ENCODE measurements around the gene SLC12A5.
A peak's percentile ranks its signal among the peaks of the same experiment; 100 is the strongest.
"Not testable (repeated sequence)": the region's sequence is repeated elsewhere in the genome, so short reads cannot be mapped to it uniquely, and the experiment has no call there.

Gene SLC12A5

DNA sequence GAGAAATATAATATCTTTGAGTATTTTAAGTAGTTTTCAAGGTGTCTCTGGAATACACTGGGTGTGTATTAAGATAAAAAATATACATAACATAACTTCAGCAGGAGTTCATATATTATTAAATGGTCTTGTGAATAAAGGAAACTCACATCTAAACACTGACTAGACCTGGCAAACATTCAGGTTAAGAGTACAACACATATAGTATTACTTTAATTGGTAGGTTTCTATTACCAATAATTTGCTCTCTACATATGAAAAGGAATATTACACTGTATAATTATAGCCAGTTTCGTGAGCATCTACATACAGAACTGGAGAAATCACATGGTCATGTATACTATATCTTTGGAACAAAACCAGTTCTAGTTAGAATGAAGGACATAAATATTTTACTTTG is 52.1 kb downstream of the SLC12A5 start:
- DNase-seq (ENCODE audit: low read depth) = no peak

DNA sequence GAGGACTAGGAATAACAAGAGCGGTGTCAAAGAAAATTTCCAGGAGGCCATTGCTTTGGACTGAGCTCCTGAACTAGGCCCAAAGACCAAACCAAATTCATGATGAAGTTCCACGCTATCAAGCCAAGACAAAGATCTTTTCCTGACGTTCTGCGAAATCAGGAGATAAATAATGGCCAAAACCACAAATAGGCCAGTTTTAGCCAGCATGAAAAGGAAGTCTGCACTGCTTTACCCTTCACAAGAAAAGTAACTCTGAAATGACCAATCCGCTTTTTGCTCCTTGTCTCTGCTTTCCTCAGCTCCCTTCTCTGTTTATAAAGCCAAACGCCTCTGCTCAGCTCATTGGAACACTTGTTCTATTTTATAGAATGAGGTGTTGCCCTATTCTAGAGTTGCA is 54.1 kb downstream of the SLC12A5 start:
- no peak for DNase-seq (ENCODE audit: low read depth)

DNA sequence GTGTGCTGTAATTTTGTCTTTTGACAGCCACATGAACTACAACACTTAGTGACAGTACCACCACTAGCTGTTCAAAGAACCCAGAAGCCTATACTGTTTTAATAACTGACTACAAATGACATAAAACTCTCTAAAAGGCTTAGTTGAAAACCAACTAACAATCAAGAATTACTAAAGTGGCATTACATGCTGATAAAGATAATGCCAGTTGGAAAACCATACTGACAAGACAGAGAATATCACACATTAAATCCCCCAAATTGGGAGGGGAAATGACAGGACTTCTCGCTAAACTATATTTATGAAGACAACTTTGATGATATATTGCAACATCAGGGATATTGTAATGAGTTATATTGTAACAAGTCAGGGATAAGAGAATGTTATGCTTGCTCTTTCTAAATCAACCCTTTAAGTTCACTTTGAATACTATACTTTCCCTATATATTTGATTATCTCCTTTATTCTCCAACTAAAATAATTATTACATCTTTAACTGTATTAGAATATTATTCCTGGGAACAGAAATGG is 54.6 kb downstream of the SLC12A5 start:
- DNase-seq (ENCODE audit: low read depth) = no peak

DNA sequence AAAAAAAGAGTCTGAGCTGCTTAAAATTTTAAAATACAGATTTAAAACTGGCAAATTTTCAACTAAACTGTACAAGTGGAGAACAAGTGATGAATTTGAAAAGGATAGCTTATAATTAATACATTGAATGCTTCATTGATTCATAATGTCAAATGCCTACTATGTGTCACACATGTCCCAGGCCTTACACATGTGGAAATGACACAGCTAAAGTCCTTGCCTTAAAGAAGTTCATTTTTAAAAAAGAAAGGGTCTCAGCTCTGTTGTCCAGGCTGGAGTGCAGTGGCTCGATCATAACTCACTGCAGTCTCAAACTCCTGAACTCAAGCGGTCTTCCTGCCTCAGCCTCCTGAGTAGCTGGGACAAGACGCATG is 55.8 kb downstream of the SLC12A5 start:
- DNase-seq (ENCODE audit: low read depth) = no peak

DNA sequence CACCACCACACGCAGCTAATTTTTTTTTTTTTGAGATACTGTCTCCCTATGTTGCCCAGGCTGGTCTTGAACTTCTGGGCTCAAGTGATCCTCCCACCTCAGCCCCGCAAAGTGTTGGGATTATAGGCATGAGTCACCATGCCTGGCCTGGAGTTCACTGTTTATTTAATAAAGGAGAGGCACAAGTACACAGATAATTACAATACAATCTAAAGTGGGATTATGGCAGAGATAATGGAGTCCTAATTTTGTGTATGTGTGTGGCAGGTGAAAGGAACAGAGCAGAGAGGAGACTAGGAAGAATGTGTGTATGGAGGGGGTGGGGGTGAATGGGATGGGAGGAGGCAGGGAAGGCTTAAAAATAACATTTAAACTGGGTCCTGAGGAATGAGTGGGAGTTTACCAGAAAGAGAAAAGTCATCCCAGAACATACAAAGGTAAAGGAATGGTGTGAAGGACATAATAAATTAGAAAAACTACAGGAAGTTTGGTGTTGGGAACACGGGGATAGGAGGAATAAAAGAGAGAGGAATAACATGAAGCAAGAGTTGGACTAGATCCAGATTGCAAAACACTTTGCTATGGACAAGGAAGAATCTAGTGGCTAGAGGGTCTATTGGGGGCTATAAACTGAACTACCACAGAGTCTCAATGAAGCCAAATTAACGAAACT is 56.3 kb downstream of the SLC12A5 start:
- DNase-seq (ENCODE audit: low read depth) = no peak

DNA sequence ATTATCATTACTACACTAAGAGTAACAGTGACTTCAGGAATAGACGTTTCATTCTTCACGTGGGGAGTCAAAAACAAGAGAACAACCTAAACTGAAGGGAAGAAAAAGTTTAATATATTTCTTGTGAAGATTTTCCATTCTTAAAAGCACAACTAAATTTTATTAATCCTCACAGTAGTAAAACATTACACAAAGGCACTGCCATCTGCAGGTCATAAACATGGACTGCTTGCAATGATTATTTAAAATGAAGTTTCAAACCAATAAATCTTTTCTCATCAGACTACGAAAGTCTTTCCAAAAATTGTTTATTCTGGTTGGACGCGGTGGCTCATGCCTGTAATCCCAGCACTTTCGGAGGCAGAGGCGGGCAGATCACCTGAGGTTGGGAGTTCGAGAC is 58.1 kb downstream of the SLC12A5 start:
- no peak for DNase-seq (ENCODE audit: low read depth)

DNA sequence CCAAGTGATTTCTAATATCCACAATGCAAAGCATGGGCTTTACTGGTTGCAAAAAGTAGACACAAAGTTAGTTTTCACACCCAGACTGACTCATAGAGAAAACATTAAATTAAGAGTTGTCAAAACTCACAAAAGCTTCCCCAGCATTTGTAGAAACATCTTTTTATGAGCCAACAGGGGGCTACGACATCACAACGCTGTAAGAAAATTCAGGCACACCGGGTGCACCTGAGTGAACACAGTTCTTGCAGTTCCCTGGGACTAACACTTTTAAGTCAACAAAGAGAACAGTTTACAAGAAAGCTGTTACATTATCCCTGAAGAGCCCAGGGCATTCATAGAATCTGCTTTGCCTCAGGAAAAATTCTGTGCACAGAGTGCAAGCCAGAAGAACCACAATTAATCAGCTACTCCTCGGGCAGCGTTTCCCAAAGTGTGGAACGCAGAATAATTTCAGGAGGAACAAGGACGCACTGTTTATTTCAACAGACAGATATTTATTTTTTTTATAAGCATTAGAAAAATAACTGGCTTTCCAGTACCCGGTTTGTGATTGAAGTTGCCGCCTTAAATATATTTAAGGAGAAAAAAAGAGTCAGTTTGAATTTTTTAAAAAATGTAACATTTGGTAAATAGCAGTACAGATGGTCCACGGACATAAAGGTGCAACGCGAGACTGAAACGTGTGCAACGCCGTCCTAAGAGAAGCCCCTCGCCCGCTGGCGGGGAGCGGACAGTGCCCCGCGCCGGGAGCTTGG is 59.6 kb downstream of the SLC12A5 start:
- no peak for DNase-seq (ENCODE audit: low read depth)

DNA sequence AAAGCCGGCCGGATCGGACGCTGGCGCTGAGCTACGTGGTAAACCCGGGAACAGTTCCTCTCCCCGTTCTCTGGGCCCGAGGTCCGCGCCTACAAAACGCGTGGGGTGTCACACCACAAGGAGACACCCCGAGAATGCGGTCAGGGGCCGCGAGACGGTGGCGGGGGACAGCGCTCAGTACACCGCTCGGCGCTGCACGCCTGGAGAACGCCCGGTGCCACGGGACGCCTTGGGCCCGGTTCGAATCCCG is 60.1 kb downstream of the SLC12A5 start:
- peak; percentile 24 for DNase-seq (ENCODE audit: low read depth)

DNA sequence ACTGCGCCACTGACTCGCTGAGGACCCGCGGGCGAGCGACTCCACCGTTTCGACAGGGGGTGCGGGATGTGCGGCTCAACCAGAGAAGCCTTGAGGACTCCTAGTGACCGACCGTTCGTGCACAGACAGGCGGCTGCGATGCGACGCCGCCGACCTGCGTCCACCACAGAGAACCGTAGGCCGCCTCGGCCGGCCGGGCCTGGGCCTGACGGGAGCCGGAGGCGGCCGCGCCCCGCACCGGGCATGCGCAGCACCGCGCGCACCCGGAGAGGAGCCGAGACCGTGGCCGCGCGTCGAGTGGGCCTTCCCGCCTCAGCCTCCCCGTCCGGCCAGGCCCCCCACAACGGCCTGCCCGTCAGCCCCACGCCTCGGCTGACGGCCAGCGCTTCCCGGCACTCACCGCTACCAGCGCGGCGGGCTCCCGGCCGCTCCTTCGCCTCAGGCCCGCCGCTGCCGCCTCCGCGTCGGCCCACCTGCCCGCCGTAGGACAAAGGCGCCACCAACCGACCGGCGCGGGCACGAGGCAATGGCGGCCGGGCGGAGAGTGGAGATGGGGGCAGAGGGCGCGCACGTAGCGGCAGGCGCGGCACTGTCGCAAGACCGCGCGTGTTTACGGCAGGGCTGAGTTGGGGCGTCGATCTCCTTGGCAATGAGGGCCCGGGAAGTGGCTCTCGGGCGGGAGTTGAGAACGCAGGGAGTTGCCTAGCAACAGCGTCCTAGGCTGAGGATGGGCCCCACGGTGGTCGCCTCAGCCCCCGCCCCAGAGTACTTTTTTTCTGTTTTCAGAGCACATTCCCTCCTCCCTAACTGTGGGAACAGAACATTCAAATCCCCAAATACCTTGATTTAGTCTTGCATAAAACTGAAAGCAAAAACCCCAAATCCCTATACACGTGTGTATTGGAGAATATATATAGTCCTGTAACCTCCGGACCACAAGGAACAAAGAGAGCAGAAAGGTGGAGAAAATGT is 60.7 kb downstream of the SLC12A5 start, which contains the start of gene NCOA5:
Gene NCOA5, minus strand, starts transcription at position 546 of the 972 bp plus-strand sequence. CDS start 10,538 bp downstream, outside the sequence.
- DNase-seq (ENCODE audit: low read depth) = peak; percentile 89

DNA sequence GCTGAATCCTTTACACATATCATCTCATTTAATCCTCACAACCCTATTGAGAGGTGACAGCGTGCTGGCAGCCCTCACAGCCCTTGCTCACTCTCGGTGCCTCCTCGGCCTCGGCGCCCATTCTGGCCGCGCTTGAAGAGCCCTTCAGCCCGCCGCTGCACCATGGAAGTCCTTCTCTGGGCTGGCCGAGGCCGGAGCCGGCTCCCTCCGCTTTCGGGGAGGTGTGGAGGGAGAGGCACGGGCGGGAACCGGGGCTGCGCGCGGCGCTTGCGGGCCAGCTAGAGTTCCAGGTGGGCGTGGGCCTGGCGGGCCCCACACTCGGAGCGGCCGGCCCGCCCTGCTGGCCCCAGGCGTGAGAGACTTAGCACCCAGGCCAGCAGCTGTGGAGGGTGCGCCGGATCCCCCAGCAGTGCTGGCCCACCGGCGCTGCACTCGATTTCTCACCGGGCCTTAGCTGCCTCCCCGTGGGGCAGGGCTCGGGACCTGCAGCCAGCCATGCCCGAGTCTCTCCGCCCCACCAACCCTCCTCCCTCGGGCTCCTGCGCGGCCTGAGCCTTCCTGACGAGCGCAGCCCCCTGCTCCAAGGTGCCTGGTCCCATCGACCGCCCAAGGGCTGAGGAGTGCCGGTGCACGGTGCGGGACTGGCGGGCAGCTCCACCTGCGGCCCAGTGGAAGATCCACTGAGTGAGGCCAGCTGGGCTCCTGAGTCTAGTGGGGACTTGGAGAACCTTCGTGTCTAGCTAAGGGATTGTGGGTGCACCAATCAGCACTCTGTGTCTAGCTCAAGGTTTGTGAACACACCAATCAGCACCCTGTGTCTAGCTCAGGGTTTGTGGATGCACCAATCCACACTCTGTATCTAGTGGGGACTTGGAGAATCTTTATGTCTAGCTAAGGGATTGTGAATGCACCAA is 62.9 kb downstream of the SLC12A5 start:
- DNase-seq (ENCODE audit: low read depth) = not testable (repeated sequence)

DNA sequence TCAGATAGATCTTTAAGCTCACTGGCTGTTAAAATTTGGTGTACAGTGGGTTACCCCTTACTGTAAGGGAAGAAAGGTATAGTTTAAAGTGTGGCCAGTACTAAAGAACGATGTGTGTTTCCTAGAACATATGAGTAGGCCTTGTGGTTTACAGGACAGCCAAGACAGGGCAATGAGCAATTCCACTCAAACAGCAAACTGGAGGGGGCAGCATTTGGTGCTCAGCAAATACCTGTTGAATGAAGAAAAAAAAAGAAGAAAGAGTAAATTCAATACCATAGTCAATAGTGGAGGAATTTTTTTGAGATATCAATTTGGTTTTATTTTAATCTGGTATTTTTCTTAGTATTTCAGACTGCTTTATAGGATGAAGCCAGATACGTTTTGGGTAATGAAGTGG is 64.5 kb downstream of the SLC12A5 start:
- DNase-seq (ENCODE audit: low read depth) = no peak

DNA sequence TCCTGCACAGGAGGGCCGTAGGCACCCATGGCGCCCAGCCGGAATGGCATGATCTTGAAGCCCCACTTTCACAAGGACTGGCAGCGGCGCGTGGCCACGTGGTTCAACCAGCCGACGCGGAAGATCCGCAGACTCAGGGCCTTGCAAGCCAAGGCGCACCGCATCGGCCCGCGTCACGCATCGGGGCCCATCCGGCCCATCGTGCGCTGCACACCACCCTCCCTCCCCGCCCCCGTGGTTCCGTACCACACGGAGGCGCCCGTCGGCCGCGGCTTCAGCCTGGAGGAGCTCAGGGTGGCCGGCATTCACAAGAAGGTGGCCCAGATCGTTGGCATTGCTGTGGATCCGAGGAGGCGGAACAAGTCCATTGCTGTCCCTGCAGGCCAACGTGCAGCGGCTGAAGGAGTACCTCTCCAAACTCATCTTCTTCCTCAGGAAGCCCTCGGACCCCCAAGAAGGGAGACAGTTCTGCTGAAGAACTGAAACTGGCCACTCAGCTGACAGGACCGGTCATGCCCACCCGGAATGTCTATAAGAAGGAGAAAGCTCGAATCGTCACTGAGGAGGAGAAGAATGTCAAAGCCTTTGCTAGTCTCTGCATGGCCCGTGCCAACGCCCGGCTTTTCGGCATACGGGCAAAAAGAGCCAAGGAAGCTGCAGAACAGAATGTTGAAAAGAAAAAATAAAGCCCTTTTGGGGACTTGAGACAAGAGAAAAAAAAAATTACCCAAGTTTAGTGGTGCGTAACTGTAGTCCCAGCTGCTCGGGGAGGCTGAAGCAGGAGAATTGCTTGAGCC is 70.7 kb downstream of the SLC12A5 start:
- no peak for DNase-seq (ENCODE audit: low read depth)

DNA sequence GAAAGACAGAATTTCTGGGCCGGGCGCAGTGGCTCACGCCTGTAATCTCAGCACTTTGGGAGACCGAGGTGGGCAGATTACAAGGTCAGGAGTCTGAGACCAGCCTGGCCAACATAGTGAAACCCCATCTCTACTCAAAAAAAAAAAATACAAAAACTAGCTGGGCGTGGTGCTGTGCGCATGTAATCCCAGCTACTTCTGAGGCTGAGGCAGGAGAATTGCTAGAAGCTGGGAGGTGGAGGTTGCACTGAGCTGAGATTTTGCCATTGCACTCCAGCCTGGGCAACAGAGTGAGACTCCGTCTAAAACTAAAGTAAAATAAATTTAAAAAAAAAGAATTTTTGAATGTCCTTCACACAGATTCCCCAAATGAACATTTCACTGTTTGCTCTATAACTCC is 71.4 kb downstream of the SLC12A5 start:
- DNase-seq (ENCODE audit: low read depth) = not testable (repeated sequence)

DNA sequence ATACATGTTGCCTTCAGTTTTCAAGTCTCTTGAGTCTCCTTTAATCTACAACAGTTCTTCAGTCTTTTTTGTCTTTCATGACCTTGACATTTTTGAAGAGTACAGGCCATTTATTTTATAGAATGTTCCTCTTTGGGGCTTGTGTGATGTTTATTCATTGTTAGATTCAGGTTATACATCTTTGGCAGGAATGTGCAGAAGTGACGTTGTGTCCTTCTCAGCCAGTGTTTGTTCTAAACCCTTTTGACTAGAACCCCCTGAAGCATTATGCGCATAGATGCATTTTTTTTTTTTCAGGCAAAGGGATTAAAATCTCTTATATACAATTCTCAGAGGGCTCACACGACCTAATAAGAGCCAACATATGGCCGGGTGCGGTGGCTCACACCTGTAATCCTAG is 72.0 kb downstream of the SLC12A5 start:
- no peak for DNase-seq (ENCODE audit: low read depth)

DNA sequence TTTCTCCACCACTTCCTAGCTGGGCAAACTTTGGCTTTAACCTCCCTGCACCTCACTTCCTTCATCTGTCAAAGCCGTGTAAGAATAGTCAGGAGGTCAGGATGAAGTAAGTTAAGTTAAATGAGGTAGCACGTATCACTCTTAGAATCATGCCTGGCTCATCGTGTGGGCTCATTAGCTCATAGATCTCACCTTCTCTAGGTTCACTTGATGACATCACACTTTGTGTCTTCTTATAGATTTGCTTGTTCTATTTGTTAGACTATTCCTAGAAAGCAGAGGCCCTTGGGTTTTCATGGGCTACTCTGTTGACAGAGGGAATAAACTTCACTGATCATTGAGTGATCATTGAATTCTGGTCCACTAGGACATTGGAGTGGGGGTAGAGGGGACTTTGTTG is 72.9 kb downstream of the SLC12A5 start:
- DNase-seq (ENCODE audit: low read depth) = no peak

DNA sequence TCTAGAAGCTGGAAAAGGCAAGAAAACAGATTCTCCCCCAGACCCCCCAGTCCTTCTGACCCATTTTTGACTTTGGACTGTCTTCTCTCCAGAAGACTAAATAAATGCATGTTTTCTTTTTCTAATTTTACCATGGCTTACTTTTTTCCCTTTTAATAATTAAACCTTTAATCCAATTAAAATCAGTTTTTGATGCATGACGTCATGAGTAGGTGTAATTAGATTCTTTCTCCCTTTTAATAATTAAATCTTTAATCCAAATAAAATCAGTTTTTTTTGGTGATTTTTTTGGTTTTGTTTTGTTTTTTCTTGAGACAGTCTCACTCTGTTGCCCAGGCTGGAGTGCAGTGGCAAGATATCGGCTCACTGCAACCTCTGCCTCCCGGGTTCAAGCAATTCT is 73.9 kb downstream of the SLC12A5 start:
- no peak for DNase-seq (ENCODE audit: low read depth)

DNA sequence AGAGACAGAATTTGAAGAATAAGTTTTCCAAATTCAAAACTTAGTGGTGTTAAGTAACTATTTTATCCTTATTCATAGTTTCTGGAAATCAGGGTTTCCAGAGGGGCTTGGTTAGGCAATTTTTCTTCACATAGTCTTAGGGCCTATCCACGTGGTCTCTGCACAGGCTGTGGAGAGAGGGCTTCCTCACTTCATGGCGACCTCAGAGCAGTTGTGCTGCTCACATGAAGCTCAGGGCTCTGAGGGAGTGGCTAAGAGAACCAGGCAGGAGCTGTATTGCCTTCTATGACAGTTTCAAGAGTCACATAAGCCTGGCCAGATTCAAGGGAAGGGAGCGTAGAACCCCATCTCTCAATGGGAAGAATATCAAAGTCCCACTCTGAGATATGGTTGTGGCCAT is 75.2 kb downstream of the SLC12A5 start:
- DNase-seq (ENCODE audit: low read depth) = no peak

DNA sequence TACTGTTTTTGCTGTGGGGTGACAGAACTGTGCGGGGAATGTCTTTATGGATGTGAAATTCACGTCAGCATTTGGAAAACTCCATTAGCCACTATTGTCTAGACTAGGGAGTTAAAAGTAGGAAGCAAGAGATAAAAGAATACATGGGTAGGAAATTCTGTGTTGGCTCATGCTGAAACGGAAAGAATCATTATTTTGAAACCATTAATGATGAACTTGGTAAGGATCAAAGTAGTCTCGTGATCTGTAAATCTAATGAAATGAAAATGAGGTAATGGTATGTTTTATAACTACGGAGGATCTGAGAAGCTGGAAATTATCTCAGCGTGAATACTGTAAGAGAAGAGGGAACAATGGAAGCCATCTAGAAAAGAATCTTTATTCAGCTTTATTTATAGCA is 78.0 kb downstream of the SLC12A5 start:
- no peak for DNase-seq (ENCODE audit: low read depth)

DNA sequence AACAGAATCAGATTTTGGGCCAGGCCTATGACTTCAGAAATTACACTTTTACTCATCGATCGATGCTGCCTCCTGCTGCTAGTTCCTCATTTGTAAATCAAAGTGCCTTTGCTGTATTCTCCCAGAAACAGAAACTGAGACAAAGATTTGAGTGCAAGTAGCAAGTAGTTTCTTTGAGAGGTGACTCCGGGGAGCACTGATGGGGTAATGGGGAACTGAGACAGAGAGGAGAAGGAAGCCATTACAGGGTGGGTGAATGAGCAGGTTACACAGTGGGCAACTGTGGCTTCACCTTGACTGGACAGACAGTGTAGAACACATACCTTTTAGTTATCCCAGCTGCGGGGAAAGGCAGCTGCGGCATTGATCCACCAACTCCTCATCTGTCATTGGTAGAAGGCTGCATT is 79.4 kb downstream of the SLC12A5 start:
- DNase-seq (ENCODE audit: low read depth) = no peak

DNA sequence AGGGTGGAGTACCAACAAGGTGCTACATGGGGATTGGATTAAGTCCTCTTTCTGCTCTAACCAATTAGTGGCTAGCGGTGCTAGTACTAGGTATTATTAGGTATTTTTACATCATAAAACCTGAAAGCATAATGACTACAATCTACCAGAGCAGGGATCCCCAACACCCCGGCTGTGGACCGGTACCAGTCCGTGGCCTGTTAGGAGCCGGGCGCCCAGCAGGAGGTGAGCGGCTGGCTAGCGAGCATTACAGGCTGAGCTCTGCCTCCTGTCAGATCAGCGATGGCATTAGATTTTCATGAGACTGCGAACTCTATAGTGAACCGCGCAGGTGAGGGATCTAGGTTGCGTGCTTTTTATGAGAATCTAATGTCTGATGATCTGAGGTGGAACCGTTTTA is 80.0 kb downstream of the SLC12A5 start:
- no peak for DNase-seq (ENCODE audit: low read depth)
